Measurements from ENCODE around the gene EGFL7. TPM values are rescaled to one million over a fixed set of nuclear protein-coding genes. Genes with fewer than 3 reads are reported as not detected.
A peak's percentile ranks its signal among the peaks of the same experiment; 100 is the strongest.

Gene EGFL7
- total RNA-seq, 1 donor from 2014 or later, result 16.3 TPM

GRCh38 chr9:136720898-136721338 is 58.2 kb downstream of the EGFL7 start:
- H3K4me1 Mint-ChIP-seq (ENCODE audit: low read depth), result peaks cover 7% of the 10 kb centered on the region
- H3K36me3 Mint-ChIP-seq (ENCODE audit: insufficient read depth), result peaks cover 13% of the 10 kb centered on the region
- no peaks in the 10 kb centered on the region for H3K27me3 Mint-ChIP-seq
- H3K9me3 Mint-ChIP-seq (ENCODE audit: low read depth), result no peaks in the 10 kb centered on the region
- TF ChIP-seq CTCF (IDR thresholded peaks at IDR 0.05; ENCODE audit: unreplicated experiment), result no peak
- no peak overlapping the region for H3K27ac Mint-ChIP-seq
- no peak for DNase-seq (ENCODE audit: low spot score, unreplicated experiment)
- no peak overlapping the region for H3K4me3 Mint-ChIP-seq (ENCODE audit: low read depth)

- Mint-ChIP-seq H3K27me3 (no peaks in the 10 kb centered on the region), H3K9me3 (ENCODE audit: low read depth) (no peaks in the 10 kb centered on the region), H3K36me3 (ENCODE audit: insufficient read depth) (peaks cover 13% of the 10 kb centered on the region), H3K27ac (no peak overlapping the region), H3K4me3 (ENCODE audit: low read depth) (no peak overlapping the region), H3K4me1 (ENCODE audit: low read depth) (peaks cover 13% of the 10 kb centered on the region)
- no peak for TF ChIP-seq CTCF (IDR thresholded peaks at IDR 0.05; ENCODE audit: unreplicated experiment)
- DNase-seq (ENCODE audit: low spot score, unreplicated experiment), result no peak
These were observed 58.8 kb downstream of the EGFL7 start for GRCh38 chr9:136721339-136722092.

Small RNA genes within 50 kb of the gene (microRNA-seq; reads per million reads assigned to microRNA genes)
- gene MIR126 (ENCODE audit: borderline number of aligned reads, unreplicated experiment), result 6,793 reads per million, percentile 90 among the genes with 10 or more reads in this experiment

Other genes starting within 250 kb of the EGFL7 start
- gene INPP5E, start 223.1 kb upstream of the EGFL7 start, total RNA-seq, result 25.1 and 26.2 TPM in 2 replicates
- gene SEC16A, start 179.9 kb upstream of the EGFL7 start, total RNA-seq, result 76.1 and 78.8 TPM in 2 replicates
- gene NOTCH1, start 116.9 kb upstream of the EGFL7 start, total RNA-seq, result 109 and 130 TPM in 2 replicates
- 27.7 and 28.0 TPM in 2 replicates for gene AGPAT2, start 24.5 kb downstream of the EGFL7 start, total RNA-seq
- gene DIPK1B, start 49.7 kb downstream of the EGFL7 start, total RNA-seq, result 51.3 and 52.9 TPM in 2 replicates
- gene LCN10, start 80.0 kb downstream of the EGFL7 start, total RNA-seq, result 0.42 TPM in 1 of 2 replicates, not detected in the other
- gene LCN6, start 85.6 kb downstream of the EGFL7 start, total RNA-seq, result not detected in 2 replicates
- not detected in 2 replicates for gene LCN8, start 95.3 kb downstream of the EGFL7 start, total RNA-seq
- not detected in 2 replicates for gene LCN15, start 101.6 kb downstream of the EGFL7 start, total RNA-seq
- 57.8 and 62.2 TPM in 2 replicates for gene TMEM141, start 128.4 kb downstream of the EGFL7 start, total RNA-seq
- 9.0 and 9.5 TPM in 2 replicates for gene CCDC183, start 133.4 kb downstream of the EGFL7 start, total RNA-seq
- 129 and 130 TPM in 2 replicates for gene RABL6, start 145.0 kb downstream of the EGFL7 start, total RNA-seq
- 5.1 and 5.8 TPM in 2 replicates for gene AJM1, start 179.6 kb downstream of the EGFL7 start, total RNA-seq
- 168 and 169 TPM in 2 replicates for gene PHPT1, start 186.5 kb downstream of the EGFL7 start, total RNA-seq
- 36.7 and 40.0 TPM in 2 replicates for gene MAMDC4, start 189.4 kb downstream of the EGFL7 start, total RNA-seq
- gene EDF1, start 203.4 kb downstream of the EGFL7 start, total RNA-seq, result 297 and 310 TPM in 2 replicates
- 23.4 and 23.8 TPM in 2 replicates for gene TRAF2, start 223.6 kb downstream of the EGFL7 start, total RNA-seq